OCI-LY1 (cell line): Measurements from ENCODE around the gene IL6R.

Experiments used
- H2AFZ ChIP-seq: fragments of 200-600 bp; sonication (generic), shearing (Covaris generic); 2 replicates; pipeline ENCODE4 v1.6.0; 2014; ENCODE audit warnings: antibody characterized with exemption, mild to moderate bottlenecking, low read length
- H3F3A ChIP-seq: fragments of 200-600 bp; sonication (generic), shearing (Covaris generic); 2 replicates; pipeline ENCODE4 v1.6.0; 2014; ENCODE audit warnings: mild to moderate bottlenecking, antibody characterized with exemption, low read length, moderate library complexity; ENCODE audit not compliant: insufficient read depth
- H3K27ac ChIP-seq: fragments of 200-600 bp; sonication (generic); 2 replicates; pipeline ENCODE4 v1.5.1; 2014; ENCODE audit warnings: low read length, mixed run types, mild to moderate bottlenecking, low read depth; ENCODE audit not compliant: poor library complexity, severe bottlenecking
- H3K27me3 ChIP-seq: fragments of 200-600 bp; sonication (generic); 2 replicates; pipeline ENCODE4 v1.6.0; 2014; ENCODE audit warnings: antibody characterized with exemption, mild to moderate bottlenecking, low read length, moderate library complexity; ENCODE audit not compliant: insufficient read depth
- H3K36me3 ChIP-seq: fragments of 200-600 bp; sonication (generic); 2 replicates; pipeline ENCODE4 v1.6.1; 2014; ENCODE audit warnings: mild to moderate bottlenecking, antibody characterized with exemption, low read length, moderate library complexity, mixed read lengths; ENCODE audit not compliant: insufficient read depth
- H3K4me1 ChIP-seq: fragments of 200-600 bp; sonication (generic); 2 replicates; pipeline ENCODE4 v1.5.1; 2014; ENCODE audit warnings: mild to moderate bottlenecking, low read length, moderate library complexity; ENCODE audit not compliant: insufficient read depth, severe bottlenecking
- H3K4me2 ChIP-seq: fragments of 200-600 bp; sonication (generic), shearing (Covaris generic); 2 replicates; pipeline ENCODE4 v1.6.1; 2014; ENCODE audit warnings: low read length
- H3K4me3 ChIP-seq: fragments of 200-600 bp; sonication (generic); 2 replicates; pipeline ENCODE4 v1.5.1; 2014; ENCODE audit warnings: low read length, low read depth, mild to moderate bottlenecking, mixed read lengths; ENCODE audit not compliant: poor library complexity, severe bottlenecking
- H3K79me2 ChIP-seq: fragments of 200-600 bp; shearing (Covaris generic); 2 replicates; pipeline ENCODE4 v1.6.1; 2016; ENCODE audit warnings: mixed run types, low read length, mixed read lengths; ENCODE audit not compliant: insufficient read depth
- H3K9ac ChIP-seq: fragments of 200-600 bp; sonication (generic), shearing (Covaris generic); 2 replicates; pipeline ENCODE4 v1.6.1; 2014; ENCODE audit warnings: mild to moderate bottlenecking, low read length, mixed read lengths
- H3K9me2 ChIP-seq: fragments of 200-600 bp; sonication (generic), shearing (Covaris generic); 2 replicates; pipeline ENCODE4 v1.6.1; 2014; ENCODE audit warnings: low read depth, mild to moderate bottlenecking, low read length, mixed read lengths
- H3K9me3 ChIP-seq: fragments of 200-600 bp; shearing (Covaris generic); 2 replicates; pipeline ENCODE4 v1.6.1; 2014; ENCODE audit warnings: low read length, mixed read lengths
- H4K20me1 ChIP-seq: fragments of 200-600 bp; sonication (generic), shearing (Covaris generic); 2 replicates; pipeline ENCODE4 v1.6.0; 2016; ENCODE audit warnings: mild to moderate bottlenecking, low read length; ENCODE audit not compliant: insufficient read depth
- EZH2 ChIP-seq: fragments of 200-600 bp; sonication (generic), shearing (Covaris generic); IDR thresholded peaks from 2 replicates; pipeline ENCODE4 v1.8.0; 2017; ENCODE audit warnings: borderline replicate concordance, mixed run types, mild to moderate bottlenecking, antibody characterized with exemption, low read length, moderate library complexity, mixed read lengths
- TF ChIP-seq, protein P1 (sequence below): fragments of 200-600 bp; sonication (generic), shearing (Covaris generic); IDR thresholded peaks from 2 replicates; pipeline ENCODE4 v1.5.1; 2017; ENCODE audit warnings: mild to moderate bottlenecking, antibody characterized with exemption, low read length, moderate library complexity, mixed read lengths

IL6R gene

DNA sequence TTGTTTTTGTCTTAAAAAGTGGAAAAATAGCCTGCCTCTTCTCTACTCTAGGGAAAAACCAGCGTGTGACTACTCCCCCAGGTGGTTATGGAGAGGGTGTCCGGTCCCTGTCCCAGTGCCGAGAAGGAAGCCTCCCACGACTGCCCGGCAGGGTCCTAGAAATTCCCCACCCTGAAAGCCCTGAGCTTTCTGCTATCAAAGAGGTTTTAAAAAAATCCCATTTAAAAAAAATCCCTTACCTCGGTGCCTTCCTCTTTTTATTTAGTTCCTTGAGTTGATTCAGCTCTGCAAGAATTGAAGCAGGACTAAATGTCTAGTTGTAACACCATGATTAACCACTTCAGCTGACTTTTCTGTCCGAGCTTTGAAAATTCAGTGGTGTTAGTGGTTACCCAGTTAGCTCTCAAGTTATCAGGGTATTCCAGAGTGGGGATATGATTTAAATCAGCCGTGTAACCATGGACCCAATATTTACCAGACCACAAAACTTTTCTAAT, 61.8 kb downstream of the IL6R start:
- H3K79me2 ChIP-seq, result no peaks in the 10 kb centered on the region
- H3K9me3 ChIP-seq, result no peaks in the 10 kb centered on the region
- no peak overlapping the region for H2AFZ ChIP-seq
- H3K27ac ChIP-seq, result no peak overlapping the region
- H3K36me3 ChIP-seq, result no peaks in the 10 kb centered on the region
- H3F3A ChIP-seq, result no peaks in the 10 kb centered on the region
- no peak overlapping the region for H3K4me3 ChIP-seq
- no peaks in the 10 kb centered on the region for H4K20me1 ChIP-seq
- H3K4me2 ChIP-seq, result no peak overlapping the region
- H3K9me2 ChIP-seq, result no peaks in the 10 kb centered on the region
- H3K4me1 ChIP-seq, result no peaks in the 10 kb centered on the region
- no peak overlapping the region for H3K9ac ChIP-seq
- 0 out of 2 replicates have a peak, but pooled peaks cover 3% of the 10 kb centered on the region for H3K27me3 ChIP-seq
- no peak for TF ChIP-seq EZH2
- TF ChIP-seq, protein P1, sequence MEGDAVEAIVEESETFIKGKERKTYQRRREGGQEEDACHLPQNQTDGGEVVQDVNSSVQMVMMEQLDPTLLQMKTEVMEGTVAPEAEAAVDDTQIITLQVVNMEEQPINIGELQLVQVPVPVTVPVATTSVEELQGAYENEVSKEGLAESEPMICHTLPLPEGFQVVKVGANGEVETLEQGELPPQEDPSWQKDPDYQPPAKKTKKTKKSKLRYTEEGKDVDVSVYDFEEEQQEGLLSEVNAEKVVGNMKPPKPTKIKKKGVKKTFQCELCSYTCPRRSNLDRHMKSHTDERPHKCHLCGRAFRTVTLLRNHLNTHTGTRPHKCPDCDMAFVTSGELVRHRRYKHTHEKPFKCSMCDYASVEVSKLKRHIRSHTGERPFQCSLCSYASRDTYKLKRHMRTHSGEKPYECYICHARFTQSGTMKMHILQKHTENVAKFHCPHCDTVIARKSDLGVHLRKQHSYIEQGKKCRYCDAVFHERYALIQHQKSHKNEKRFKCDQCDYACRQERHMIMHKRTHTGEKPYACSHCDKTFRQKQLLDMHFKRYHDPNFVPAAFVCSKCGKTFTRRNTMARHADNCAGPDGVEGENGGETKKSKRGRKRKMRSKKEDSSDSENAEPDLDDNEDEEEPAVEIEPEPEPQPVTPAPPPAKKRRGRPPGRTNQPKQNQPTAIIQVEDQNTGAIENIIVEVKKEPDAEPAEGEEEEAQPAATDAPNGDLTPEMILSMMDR, result no peak

DNA sequence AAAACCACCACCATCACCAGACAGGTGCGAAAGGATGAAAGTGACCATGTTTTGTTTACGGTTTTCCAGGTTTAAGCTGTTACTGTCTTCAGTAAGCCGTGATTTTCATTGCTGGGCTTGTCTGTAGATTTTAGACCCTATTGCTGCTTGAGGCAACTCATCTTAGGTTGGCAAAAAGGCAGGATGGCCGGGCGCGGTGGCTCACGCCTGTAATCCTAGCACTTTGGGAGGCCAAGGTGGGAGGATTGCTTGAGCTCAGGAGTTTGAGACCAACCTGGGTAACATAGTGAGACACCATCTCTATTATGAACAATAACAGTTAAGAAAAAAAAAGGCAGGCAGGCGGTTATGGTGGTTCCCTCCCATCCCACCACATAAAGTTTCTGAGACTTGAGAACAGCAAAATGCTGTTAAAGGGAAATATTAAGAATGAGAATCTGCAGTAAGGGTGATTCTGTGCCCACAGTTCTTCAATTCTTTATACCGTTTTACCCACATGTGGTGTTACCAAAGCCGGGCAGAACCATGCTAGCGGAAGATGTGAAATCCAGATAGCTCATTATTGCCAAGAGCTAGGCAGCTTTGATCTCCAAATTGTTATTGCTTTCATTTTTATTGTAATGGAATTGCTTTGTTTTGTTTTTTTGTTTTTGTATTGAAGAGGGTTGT, 62.4 kb downstream of the IL6R start:
- Histone ChIP-seq H2AFZ (no peak overlapping the region), H3K27ac (no peak overlapping the region), H3F3A (no peaks in the 10 kb centered on the region), H3K4me2 (no peak overlapping the region), H3K79me2 (no peaks in the 10 kb centered on the region), H3K9me2 (no peaks in the 10 kb centered on the region), H3K9ac (no peak overlapping the region), H3K9me3 (no peaks in the 10 kb centered on the region), H3K27me3 (no peaks in the 10 kb centered on the region; the same call in 1 of the 2 replicates), H3K4me3 (no peak overlapping the region), H3K4me1 (no peaks in the 10 kb centered on the region), H3K36me3 (no peaks in the 10 kb centered on the region), H4K20me1 (no peaks in the 10 kb centered on the region)
- TF ChIP-seq, protein P1, result no peak
- no peak for TF ChIP-seq EZH2

DNA sequence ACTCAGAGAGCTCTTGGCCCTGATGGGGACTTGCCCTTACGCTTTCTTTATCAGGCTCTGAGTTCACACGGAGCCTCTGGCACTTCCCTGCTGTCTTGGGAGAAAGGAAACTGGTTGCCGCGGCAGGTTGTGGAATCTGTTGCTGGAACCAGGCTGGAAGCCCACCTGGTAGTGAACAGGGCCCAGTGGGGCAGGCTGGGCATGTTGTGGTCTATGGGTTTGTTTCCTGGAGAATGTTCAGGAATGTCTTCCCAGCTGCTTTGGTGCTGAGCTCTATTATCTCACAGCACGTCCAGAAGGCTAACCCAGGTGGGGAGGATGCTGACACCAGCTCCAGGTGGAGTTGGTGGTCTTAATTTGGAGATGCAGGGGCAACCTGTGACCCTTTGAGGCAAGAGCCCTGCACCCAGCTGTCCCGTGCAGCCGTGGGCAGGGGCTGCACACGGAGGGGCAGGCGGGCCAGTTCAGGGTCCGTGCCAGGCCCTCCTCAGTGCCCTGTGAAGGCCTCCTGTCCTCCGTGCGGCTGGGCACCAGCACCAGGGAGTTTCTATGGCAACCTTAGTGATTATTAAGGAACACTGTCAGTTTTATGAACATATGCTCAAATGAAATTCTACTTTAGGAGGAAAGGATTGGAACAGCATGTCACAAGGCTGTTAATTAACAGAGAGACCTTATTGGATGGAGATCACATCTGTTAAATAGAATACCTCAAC, 63.5 kb downstream of the IL6R start:
- Histone ChIP-seq H2AFZ (no peak overlapping the region), H3K79me2 (no peaks in the 10 kb centered on the region), H3F3A (no peaks in the 10 kb centered on the region), H3K27ac (no peak overlapping the region), H3K36me3 (no peaks in the 10 kb centered on the region), H3K27me3 (no peaks in the 10 kb centered on the region; the same call in 1 of the 2 replicates), H3K4me3 (no peak overlapping the region), H3K4me2 (no peak overlapping the region), H4K20me1 (no peaks in the 10 kb centered on the region), H3K9me3 (no peaks in the 10 kb centered on the region), H3K4me1 (no peaks in the 10 kb centered on the region), H3K9me2 (no peaks in the 10 kb centered on the region), H3K9ac (no peak overlapping the region)
- TF ChIP-seq, protein P1, result no peak
- TF ChIP-seq EZH2, result no peak
